C4-2B (cell line): ENCODE data around the gene ARAP1.

Experiments used
- H3K27ac ChIP-seq: fragments of 450-650 bp; 2 replicates; pipeline ENCODE4 v1.5.1; 2017
- ZFX ChIP-seq: fragments of 450-650 bp; IDR thresholded peaks from 2 replicates; pipeline ENCODE4 v1.6.1; 2017
- TF ChIP-seq, protein P1 (sequence below): fragments of 450-650 bp; conservative IDR thresholded peaks from 2 replicates; pipeline ENCODE4 v1.5.1; 2017; ENCODE audit warnings: mild to moderate bottlenecking

The ARAP1 gene

GRCh38 chr11:72639502-72640375, 112.5 kb downstream of the ARAP1 start:
- H3K27ac ChIP-seq = no peak overlapping the region
- TF ChIP-seq, protein P1, sequence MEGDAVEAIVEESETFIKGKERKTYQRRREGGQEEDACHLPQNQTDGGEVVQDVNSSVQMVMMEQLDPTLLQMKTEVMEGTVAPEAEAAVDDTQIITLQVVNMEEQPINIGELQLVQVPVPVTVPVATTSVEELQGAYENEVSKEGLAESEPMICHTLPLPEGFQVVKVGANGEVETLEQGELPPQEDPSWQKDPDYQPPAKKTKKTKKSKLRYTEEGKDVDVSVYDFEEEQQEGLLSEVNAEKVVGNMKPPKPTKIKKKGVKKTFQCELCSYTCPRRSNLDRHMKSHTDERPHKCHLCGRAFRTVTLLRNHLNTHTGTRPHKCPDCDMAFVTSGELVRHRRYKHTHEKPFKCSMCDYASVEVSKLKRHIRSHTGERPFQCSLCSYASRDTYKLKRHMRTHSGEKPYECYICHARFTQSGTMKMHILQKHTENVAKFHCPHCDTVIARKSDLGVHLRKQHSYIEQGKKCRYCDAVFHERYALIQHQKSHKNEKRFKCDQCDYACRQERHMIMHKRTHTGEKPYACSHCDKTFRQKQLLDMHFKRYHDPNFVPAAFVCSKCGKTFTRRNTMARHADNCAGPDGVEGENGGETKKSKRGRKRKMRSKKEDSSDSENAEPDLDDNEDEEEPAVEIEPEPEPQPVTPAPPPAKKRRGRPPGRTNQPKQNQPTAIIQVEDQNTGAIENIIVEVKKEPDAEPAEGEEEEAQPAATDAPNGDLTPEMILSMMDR = no peak
- TF ChIP-seq ZFX = no peak

DNA sequence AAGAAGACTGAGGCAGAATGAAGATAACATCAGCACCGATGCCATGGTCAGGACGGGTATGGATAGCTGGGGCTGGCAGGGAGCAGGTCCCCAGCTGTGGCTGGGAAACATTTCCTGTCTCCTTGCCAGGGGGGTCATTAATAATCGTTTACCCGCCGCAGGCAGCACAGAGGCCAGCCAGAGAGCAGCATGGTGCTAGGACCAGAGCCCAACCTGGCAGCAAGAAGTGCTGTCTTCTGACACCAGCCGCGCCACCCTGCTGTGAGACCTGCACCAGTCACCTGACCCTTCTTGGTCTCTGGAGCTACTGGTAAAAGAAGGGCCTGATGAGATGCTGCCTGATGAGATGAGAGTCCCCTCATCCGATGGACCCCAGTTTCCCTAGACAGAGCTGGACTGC, 114.3 kb downstream of the ARAP1 start:
- no peak overlapping the region; the same call in 1 of the 2 replicates for H3K27ac ChIP-seq
- TF ChIP-seq, protein P1 = no peak
- no peak for TF ChIP-seq ZFX

DNA sequence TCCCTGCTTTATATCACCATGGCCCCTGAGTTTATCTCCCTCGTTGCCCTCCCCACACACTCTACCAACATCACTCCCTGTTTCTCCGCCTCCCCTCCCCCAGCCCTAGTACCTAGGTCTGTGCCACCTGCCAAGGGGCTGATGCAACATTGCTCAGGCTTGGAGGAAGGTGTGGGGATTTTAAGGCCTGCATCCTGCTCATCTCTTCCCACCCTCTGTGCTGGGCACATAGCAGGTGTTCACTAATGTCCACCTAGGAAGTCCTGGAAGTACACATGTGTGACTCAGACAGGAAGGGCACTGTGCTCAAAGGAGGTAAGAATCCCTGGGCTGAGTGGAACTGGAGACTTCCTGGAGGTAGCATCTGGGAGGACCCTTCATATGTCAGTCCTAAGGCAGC, 115.0 kb downstream of the ARAP1 start:
- H3K27ac ChIP-seq = peak overlapping the region; percentile 1; the same call in 1 of the 2 replicates
- TF ChIP-seq, protein P1 = no peak
- TF ChIP-seq ZFX = no peak

DNA sequence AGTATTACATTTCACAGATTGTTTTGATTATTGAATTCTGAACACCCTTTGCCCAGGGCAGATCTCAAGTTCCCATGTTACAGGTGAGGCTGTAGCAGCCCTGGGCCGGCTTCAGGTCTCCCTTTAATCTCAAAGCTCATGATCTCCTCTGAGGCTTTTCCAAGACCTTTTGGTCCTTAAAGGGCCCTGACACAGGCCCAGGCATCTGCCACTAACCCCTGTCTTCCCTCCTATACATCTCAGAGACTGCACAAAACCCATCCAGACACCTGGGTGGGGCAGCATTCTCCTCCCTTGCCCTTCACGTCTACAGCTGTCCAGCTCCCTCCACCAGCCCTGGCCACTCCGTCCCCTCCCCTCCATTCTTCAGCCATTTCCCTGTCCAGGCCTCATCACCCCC, 115.8 kb downstream of the ARAP1 start:
- H3K27ac ChIP-seq = no peak overlapping the region
- TF ChIP-seq, protein P1 = no peak
- no peak for TF ChIP-seq ZFX

GRCh38 chr11:72635933-72636332, 116.3 kb downstream of the ARAP1 start:
- H3K27ac ChIP-seq = no peak overlapping the region
- TF ChIP-seq ZFX = no peak
- TF ChIP-seq, protein P1 = no peak

DNA sequence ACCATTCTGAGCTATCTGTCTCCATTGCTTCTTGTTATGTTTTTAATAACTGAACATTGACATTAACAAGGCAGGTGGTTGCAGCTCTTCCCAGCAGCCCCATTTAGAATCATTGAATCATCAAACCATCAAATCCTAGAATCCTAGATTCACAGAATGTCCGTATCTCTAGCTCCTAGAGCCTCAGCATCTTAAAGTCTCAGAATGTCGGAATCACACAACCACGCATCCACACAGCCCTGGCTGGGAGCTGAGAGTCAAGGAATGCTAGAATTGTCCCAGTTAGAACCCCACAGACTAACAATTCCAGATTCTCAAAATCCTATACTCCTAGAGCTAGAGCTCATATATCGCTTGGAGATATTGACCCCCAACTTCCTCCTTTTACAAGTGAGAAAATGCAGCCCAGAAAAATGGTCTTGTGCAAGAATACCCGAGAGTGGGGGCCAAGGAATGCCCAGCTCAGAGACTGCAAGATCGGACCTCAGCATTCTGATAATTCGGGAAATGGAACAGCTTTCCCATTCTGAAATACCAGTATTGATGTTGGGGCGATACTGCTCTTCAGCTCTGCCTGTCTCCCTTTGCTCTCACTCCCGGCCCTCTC, 116.8 kb downstream of the ARAP1 start:
- no peak for TF ChIP-seq ZFX
- TF ChIP-seq, protein P1 = no peak
- H3K27ac ChIP-seq = no peak overlapping the region
